Pancreas (tissue), 10 donors: ENCODE results near the gene DGCR8. TPM values are rescaled to one million over a fixed set of nuclear protein-coding genes. Genes with fewer than 3 reads are reported as not detected.

ENCODE experiments used
- ATAC-seq, 4 donors: fragments of 200-7000 bp; cut with Tn5 transposase; one replicate each; pipeline versions ENCODE4 v1.8.0 to v1.9.1; 2020; ENCODE audit warnings: mild to moderate bottlenecking in 4 of 4, moderate library complexity in 4 of 4
- DNase-seq, 6 donors: peaks; one replicate each; pipeline ENCODE4 v3.0.0-alpha.2; 2020
- FAIRE-seq: peaks from 2 replicates; lab custom pipeline; 2012; peaks lifted over from hg19 to GRCh38; lab: Jason Lieb, UNC
- H3K27ac ChIP-seq, 4 donors: fragments of 200-600 bp; sonication (generic); 1 replicate in 3 of 4; 2 replicates in 1 of 4; pipeline versions ENCODE4 v1.5.0 to v1.8.0; 2020
- H3K27me3 ChIP-seq, 4 donors: fragments of 200-600 bp; one replicate each; pipeline ENCODE4 v1.8.0; 2021
- H3K36me3 ChIP-seq, 3 donors: fragments of 200-600 bp; sonication (generic) in 1 of 3; one replicate each; pipeline versions ENCODE4 v1.5.0 to v1.8.0; 2020 to 2021
- H3K4me1 ChIP-seq, 3 donors: fragments of 200-600 bp; one replicate each; pipeline ENCODE4 v1.8.0; 2021
- H3K4me3 ChIP-seq, 4 donors: fragments of 200-600 bp; sonication (generic) in 2 of 4; one replicate each; pipeline versions ENCODE4 v1.5.0 to v1.8.0; 2020 to 2021
- H3K9me3 ChIP-seq, 4 donors: fragments of 200-600 bp; one replicate each; pipeline ENCODE4 v1.8.0; 2021
- WGBS, 2 donors: extraction: QIAGEN DNeasy Blood & Tissue Kit; methylation state at CpG; one replicate each; pipeline ENCODE4 v1.1.7; 2013; 5-methylcytosine and 5-hydroxymethylcytosine counted together
- intact Hi-C, 3 donors: fragments of 100-400 bp; cut with DNase I; formaldehyde crosslinking; loops; one replicate each; pipeline versions ENCODE4 v1.11.1 to v1.14.2; 2022
- polyA plus RNA-seq, 2 donors: library from polyadenylated mRNA; stranded (reverse); fragments of 200-250 nt; gene quantifications; one replicate each; pipeline ENCODE4 v1.2.3, GENCODE V29; 2013
- total RNA-seq, 6 donors: library from RNA; stranded (reverse); fragmentation: NEBNext Ultra II Directional in 4 of 6; extraction: Animal tissue kit (Norgen Biotek cat#: 25700) in 4 of 6; gene quantifications; one replicate each; pipeline versions ENCODE4 v1.2.1 to v1.2.4, GENCODE V29; 2021 to 2023
- TF ChIP-seq, protein P1 (sequence below), 4 donors: fragments of 200-600 bp; sonication (generic) in 3 of 4; IDR thresholded peaks; one replicate each; pipeline versions ENCODE4 v1.5.0 to v1.8.0; 2021; ENCODE audit warnings: antibody characterized with exemption in 4 of 4
- donor health status: healthy with polysubstance abuse.
- donor health status: DM: no; HTN: no; CAD: no; lungs with moderate emphysema.
- donor health status: DM: no; HTN: no; CAD: no.
- donor health status: control.
- donor health status: control.
- donor health status: Bipolar disorder and iron deficiency.
- donor health status: DM: yes; HTN: yes; CAD: no.
- donor health status: DM: no; HTN: no; CAD: no.
- donor health status: DM: no; HTN: no; CAD: no.
- donor health status: DM: yes; HTN: yes; CAD: no.

DGCR8 gene
- total and polyA plus RNA-seq, 8 donors = 14.9 to 31.9 (median 18.9) TPM

DNA sequence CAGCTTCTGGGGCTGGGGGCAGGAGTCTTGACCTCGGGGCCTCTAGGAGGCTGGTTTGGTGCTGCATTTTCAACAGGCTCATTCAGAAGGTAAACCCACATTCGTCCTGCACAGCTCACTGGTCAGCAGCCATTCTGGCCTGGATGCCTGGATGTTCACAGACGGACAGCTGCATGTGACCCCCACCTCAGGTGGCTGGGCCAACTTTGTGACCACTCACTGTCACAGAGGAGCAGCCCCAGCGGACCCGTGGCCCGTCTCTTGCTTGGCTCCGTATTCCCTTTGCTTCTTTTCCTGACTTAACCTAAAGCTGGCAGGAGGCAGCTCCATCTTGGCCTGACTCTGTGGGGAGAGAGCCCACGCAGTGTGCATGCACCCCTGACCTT lies 8.2 kb downstream of the DGCR8 start:
- DNase-seq (no peak), ATAC-seq (no peak), FAIRE-seq (no peak)
- no peak overlapping the region for H3K4me3 ChIP-seq
- intact Hi-C loops = no loop called here
- no peaks in the 10 kb centered on the region for H3K9me3 ChIP-seq
- no peaks in the 10 kb centered on the region for H3K27me3 ChIP-seq
- no peak overlapping the region for H3K27ac ChIP-seq
- 89% methylated on average over 8 of the region's 8 CpGs for WGBS, 2 donors
- TF ChIP-seq, protein P1, sequence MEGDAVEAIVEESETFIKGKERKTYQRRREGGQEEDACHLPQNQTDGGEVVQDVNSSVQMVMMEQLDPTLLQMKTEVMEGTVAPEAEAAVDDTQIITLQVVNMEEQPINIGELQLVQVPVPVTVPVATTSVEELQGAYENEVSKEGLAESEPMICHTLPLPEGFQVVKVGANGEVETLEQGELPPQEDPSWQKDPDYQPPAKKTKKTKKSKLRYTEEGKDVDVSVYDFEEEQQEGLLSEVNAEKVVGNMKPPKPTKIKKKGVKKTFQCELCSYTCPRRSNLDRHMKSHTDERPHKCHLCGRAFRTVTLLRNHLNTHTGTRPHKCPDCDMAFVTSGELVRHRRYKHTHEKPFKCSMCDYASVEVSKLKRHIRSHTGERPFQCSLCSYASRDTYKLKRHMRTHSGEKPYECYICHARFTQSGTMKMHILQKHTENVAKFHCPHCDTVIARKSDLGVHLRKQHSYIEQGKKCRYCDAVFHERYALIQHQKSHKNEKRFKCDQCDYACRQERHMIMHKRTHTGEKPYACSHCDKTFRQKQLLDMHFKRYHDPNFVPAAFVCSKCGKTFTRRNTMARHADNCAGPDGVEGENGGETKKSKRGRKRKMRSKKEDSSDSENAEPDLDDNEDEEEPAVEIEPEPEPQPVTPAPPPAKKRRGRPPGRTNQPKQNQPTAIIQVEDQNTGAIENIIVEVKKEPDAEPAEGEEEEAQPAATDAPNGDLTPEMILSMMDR (IDR thresholded peaks at IDR 0.05) = no peak
- peaks cover 9 to 69% (median 38%) of the 10 kb centered on the region in 3 donors for H3K36me3 ChIP-seq
- H3K4me1 ChIP-seq = peaks cover 0 to 8% (median 5%) of the 10 kb centered on the region in 3 donors

DNA sequence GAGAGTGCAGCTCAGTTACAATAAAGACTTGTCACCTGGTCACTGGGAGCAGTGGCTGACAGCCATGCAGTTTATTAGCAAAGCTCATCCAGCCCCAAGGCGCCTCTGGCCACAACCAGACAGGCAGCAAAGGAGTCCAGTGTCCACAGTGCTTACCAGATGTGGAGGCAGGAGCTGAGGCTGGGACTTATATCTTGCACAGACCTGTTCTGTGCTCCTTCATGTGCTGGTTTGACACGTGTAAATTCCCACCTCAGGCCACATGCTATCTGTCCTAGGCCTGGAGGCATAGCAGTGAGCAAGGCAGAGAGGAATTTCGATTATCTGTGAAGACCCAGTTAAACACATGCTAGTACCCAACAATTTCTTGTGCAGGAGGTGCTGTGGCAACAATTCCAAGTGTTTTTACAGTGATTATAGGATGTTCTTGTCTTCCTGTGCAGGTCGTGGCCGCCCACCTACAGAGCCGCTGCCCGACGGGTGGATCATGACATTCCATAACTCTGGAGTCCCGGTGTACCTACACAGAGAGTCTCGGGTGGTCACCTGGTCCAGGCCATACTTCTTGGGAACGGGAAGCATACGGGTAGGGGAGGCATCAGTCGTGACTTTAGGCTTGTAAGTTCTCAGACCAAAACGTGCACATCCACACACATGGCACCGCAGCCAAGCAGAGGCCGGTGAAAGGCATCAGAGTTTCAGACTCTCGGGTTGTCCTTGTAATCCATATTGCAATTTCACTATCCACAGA lies 9.4 kb downstream of the DGCR8 start:
- Histone ChIP-seq H3K27me3 (no peaks in the 10 kb centered on the region), H3K27ac (no peak overlapping the region), H3K4me3 (no peak overlapping the region), H3K9me3 (no peaks in the 10 kb centered on the region), H3K36me3 (peaks cover 9 to 79% (median 46%) of the 10 kb centered on the region in 3 donors), H3K4me1 (peaks cover 0 to 4% (median 2%) of the 10 kb centered on the region in 3 donors)
- TF ChIP-seq, protein P1 (IDR thresholded peaks at IDR 0.05) = no peak
- WGBS, 2 donors = 91 to 92% methylated on average over 17 of the region's 17 CpGs
- FAIRE-seq (no peak), ATAC-seq (no peak), DNase-seq (peak in 1 of 6 donors; percentile 37)
- intact Hi-C loops = no loop called here

DNA sequence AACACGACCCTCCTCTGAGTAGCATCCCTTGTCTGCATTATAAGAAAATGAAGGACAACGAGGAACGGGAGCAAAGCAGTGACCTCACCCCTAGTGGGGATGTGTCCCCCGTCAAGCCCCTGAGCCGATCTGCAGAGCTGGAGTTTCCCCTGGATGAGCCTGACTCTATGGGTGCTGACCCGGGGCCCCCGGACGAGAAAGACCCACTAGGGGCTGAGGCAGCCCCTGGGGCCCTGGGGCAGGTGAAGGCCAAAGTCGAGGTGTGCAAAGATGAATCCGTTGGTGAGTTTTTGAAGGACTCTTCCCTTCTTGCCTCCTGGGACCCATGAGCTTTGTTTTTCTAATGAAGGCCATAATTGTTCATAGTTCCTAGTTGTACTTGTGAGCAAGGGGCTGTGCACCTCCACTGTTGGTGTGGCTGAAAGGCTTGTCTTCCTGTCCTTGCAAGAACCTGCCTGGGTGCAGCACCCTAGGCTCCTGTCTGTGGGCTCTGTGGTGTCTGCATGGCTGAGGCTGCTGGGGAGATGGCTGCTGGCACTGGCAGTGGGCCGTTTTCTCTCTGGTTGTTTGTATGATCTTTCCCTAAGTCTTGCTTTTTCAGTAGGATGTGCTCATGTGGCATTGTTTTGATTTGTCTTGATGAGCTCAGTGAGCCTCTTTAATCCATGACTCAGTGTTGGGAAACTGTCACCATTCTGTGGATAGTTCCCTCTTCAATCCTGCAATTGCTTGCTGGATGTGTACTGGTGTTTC lies 10.1 kb downstream of the DGCR8 start:
- Histone ChIP-seq H3K4me3 (no peak overlapping the region), H3K4me1 (no peaks in the 10 kb centered on the region), H3K36me3 (peaks cover 9 to 87% (median 51%) of the 10 kb centered on the region in 3 donors), H3K9me3 (no peaks in the 10 kb centered on the region), H3K27ac (no peak overlapping the region), H3K27me3 (no peaks in the 10 kb centered on the region)
- DNase-seq = peak in 1 of 6 donors; percentile 41
- ATAC-seq = no peak
- FAIRE-seq = no peak
- intact Hi-C loops = no loop called here
- TF ChIP-seq, protein P1 (IDR thresholded peaks at IDR 0.05) = no peak
- WGBS, 2 donors = 89 to 93% methylated on average over 11 of the region's 11 CpGs

DNA sequence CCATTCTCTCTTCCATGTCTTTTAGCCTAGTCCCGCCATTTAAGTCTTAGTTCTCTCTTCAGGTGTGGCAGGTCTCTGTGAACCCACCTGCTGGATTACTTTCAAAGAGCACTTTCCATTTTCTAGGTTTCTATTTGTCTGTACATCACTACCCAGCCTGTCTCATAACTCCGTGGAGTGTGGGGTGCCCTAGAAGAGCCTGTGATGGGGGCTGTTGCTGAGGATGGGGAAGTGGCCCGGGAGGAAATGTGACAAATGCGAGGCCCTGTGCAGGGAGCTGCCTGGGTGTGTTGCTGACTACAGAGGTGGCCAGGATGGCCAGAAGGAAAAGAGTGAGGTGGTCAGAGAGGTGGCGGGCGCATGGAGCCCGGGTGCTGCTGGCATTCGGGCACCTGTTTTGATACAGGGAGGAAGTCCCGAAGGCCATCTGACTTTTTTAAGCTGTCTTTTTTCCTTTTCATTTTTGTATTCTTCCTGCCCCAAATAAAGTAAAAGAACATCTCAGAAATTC lies 10.7 kb downstream of the DGCR8 start:
- H3K4me3 ChIP-seq = no peak overlapping the region
- H3K27ac ChIP-seq = no peak overlapping the region
- ATAC-seq (no peak), DNase-seq (no peak), FAIRE-seq (no peak)
- H3K4me1 ChIP-seq = no peaks in the 10 kb centered on the region
- intact Hi-C loops = no loop called here
- H3K9me3 ChIP-seq = no peaks in the 10 kb centered on the region
- TF ChIP-seq, protein P1 (IDR thresholded peaks at IDR 0.05) = no peak
- peaks cover 10 to 92% (median 57%) of the 10 kb centered on the region in 3 donors for H3K36me3 ChIP-seq
- H3K27me3 ChIP-seq = no peaks in the 10 kb centered on the region
- WGBS, 2 donors = 91 to 94% methylated on average over 9 of the region's 9 CpGs
